Vagina (tissue), 2 donors: Measurements from ENCODE around the gene SCD5. TPM values are rescaled to one million over a fixed set of nuclear protein-coding genes. Genes with fewer than 3 reads are reported as not detected.

Source experiments
- DNase-seq, 2 donors: peaks; one replicate each; pipeline ENCODE4 v3.0.0-alpha.2; 2017; ENCODE audit errors: extremely low spot score in 2 of 2
- H3K27ac ChIP-seq: fragments of 200-600 bp; sonication (generic); one replicate; pipeline ENCODE4 v1.5.1; 2019
- H3K27me3 ChIP-seq: fragments of 200-600 bp; sonication (generic); one replicate; pipeline ENCODE4 v1.5.1; 2019
- H3K36me3 ChIP-seq, 2 donors: fragments of 200-600 bp; sonication (generic); one replicate each; pipeline ENCODE4 v1.5.1; 2017 to 2019
- H3K4me1 ChIP-seq: fragments of 200-600 bp; sonication (generic); one replicate; pipeline ENCODE4 v1.5.1; 2019
- H3K4me3 ChIP-seq, 2 donors: fragments of 200-600 bp; sonication (generic); 1 replicate in 1 of 2; 2 replicates in 1 of 2; pipeline ENCODE4 v1.5.1; 2016 to 2019
- H3K9me3 ChIP-seq: fragments of 200-600 bp; sonication (generic); one replicate; pipeline ENCODE4 v1.5.1; 2019
- POLR2A ChIP-seq, 2 donors: fragments of 450-650 bp; IDR thresholded peaks; one replicate each; pipeline ENCODE4 v1.6.1; 2017; ENCODE audit warnings: antibody characterized with exemption in 2 of 2, mild to moderate bottlenecking in 2 of 2, moderate library complexity in 2 of 2
- POLR2AphosphoS5 ChIP-seq, 2 donors: sonication (generic); formaldehyde crosslinking; IDR thresholded peaks; one replicate each; pipeline ENCODE4 v1.9.0; 2017; ENCODE audit warnings: antibody characterized with exemption in 2 of 2, mild to moderate bottlenecking in 2 of 2, low read depth in 1 of 2; ENCODE audit not compliant: insufficient read depth in 1 of 2
- intact Hi-C: fragments of 100-400 bp; cut with DNase I; formaldehyde crosslinking; loops from one replicate; pipeline ENCODE4 v1.15.1; 2023
- total RNA-seq: library from RNA; depleted of rRNA; stranded (reverse); fragments of >200 nt; gene quantifications from one replicate; pipeline ENCODE4 v1.2.3, GENCODE V29; 2016
- TF ChIP-seq, protein P1 (sequence below), 3 experiments: fragments of 450-650 bp in 2 of 3; fragments of 200-600 bp in 1 of 3; sonication (generic) in 1 of 3; IDR thresholded peaks; one replicate each; pipeline ENCODE4 v1.5.1; 2017 to 2019; ENCODE audit warnings: antibody characterized with exemption in 3 of 3, mild to moderate bottlenecking in 2 of 3, moderate library complexity in 2 of 3

The SCD5 gene
- total RNA-seq, 1 donor from 2014 or later, result 16.9 TPM

DNA sequence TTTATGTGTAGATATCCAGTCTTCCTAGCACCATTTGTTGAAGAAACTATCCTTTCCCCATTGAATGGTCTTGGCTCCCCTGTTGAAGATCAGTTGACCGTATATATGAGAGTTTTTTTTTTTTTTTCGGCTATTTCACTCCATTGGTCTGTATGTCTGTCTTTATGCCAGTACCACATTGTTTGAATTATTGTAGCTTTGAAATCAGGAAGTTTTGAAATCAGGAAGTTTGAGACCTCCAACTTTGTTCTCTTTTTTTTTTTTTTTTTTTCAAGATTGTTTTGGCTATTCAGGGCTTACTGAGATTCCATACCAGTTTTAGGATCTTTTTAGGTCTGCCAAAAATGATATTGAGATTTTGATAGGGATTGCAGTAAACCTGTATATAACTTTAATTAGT is 4.3 kb upstream of the SCD5 start:
- TF ChIP-seq POLR2A (IDR thresholded peaks at IDR 0.05), result no peak
- no peak for TF ChIP-seq POLR2AphosphoS5 (IDR thresholded peaks at IDR 0.05; ENCODE audit: insufficient read depth in 1 of 2, low read depth in 1 of 2)
- TF ChIP-seq, protein P1, sequence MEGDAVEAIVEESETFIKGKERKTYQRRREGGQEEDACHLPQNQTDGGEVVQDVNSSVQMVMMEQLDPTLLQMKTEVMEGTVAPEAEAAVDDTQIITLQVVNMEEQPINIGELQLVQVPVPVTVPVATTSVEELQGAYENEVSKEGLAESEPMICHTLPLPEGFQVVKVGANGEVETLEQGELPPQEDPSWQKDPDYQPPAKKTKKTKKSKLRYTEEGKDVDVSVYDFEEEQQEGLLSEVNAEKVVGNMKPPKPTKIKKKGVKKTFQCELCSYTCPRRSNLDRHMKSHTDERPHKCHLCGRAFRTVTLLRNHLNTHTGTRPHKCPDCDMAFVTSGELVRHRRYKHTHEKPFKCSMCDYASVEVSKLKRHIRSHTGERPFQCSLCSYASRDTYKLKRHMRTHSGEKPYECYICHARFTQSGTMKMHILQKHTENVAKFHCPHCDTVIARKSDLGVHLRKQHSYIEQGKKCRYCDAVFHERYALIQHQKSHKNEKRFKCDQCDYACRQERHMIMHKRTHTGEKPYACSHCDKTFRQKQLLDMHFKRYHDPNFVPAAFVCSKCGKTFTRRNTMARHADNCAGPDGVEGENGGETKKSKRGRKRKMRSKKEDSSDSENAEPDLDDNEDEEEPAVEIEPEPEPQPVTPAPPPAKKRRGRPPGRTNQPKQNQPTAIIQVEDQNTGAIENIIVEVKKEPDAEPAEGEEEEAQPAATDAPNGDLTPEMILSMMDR (IDR thresholded peaks at IDR 0.05), result no peak
- H3K27me3 ChIP-seq, result no peaks in the 10 kb centered on the region
- intact Hi-C loops, result no loop called here
- no peak overlapping the region for H3K27ac ChIP-seq
- H3K9me3 ChIP-seq, result no peaks in the 10 kb centered on the region
- DNase-seq, result no peak
- no peak overlapping the region for H3K4me3 ChIP-seq
- H3K4me1 ChIP-seq, result peaks cover 9% of the 10 kb centered on the region
- no peaks in the 10 kb centered on the region for H3K36me3 ChIP-seq

DNA sequence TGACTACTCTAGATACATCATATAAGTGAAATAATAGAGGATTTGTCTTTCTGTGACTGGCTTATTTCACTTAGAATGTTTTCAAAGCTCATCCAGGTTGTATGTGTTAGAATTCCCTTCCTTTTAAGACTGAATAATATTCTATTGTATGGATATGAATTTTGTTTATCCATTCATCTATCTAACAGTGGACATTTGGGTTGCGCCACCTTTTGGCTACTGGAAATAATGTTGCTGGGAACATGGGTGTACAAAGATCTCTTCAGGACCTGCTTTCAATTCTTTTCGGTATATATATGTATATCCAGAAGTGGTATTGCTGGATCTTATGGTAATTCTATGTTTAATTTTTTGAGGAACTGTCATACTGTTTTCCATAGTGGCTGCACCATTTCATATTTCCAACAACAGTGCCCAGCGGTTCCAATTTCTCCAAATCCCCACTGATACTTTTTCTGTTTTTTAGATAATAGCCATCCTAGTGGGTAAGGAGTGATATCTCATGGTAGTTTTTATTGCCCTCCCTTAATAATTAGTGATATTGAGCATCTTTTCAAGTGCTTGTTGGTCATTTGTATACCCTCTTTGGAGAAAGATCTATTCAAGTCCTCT is 3.4 kb upstream of the SCD5 start:
- TF ChIP-seq POLR2A (IDR thresholded peaks at IDR 0.05) (no peak), POLR2AphosphoS5 (IDR thresholded peaks at IDR 0.05; ENCODE audit: insufficient read depth in 1 of 2, low read depth in 1 of 2) (no peak)
- TF ChIP-seq, protein P1 (IDR thresholded peaks at IDR 0.05), result no peak
- H3K27ac ChIP-seq, result no peak overlapping the region
- peaks cover 16% of the 10 kb centered on the region for H3K4me1 ChIP-seq
- DNase-seq, result no peak
- H3K4me3 ChIP-seq, result no peak overlapping the region
- H3K36me3 ChIP-seq, result no peaks in the 10 kb centered on the region
- intact Hi-C loops, result no loop called here
- H3K27me3 ChIP-seq, result no peaks in the 10 kb centered on the region
- no peaks in the 10 kb centered on the region for H3K9me3 ChIP-seq

DNA sequence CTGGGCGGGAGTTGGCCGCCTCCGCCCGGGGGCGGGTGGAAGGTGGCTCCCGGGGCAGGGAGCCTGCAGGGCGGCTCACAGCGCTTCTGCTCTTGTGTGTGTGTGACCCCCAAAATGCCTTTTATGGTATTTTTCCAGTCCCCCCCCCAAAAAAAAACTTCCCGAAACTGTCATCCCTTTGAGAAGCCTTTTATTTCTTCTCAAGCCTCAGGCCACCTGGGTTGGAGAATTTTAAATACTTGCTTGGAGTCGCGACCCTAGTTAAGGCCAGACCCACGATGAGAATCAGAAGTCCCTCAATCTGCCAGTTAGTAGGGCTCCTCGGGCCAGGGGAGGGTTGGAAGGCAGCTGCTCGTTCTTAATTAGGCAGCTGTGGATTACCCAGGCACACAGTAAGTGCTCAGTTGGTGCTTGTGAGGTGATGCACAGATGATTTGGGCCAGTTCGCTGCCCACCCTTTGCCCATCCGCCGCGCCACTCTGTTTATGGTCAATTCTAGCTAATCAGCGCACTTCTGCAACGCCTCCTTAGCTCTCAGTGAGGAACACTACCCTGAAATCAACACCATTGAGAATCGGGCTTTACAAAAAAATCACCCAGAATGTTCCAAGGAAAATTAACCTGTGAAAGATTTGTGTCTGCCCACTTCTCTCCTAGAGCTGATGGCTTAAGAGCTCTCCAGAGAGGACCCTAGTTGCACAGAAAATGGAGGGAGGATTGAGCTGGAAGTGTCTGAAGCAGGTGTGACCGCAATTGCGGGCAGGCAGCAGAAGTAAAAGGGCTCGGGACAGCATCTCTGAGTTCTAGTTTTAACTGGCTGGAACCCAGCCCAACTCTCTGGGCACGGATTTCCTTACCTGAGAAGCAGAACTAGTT is 648 bp upstream of the SCD5 start:
- Histone ChIP-seq H3K36me3 (no peaks in the 10 kb centered on the region), H3K27ac (peak overlapping the region; percentile 31), H3K27me3 (no peaks in the 10 kb centered on the region), H3K4me3 (peak overlapping the region; percentile 60 to 79), H3K9me3 (no peaks in the 10 kb centered on the region), H3K4me1 (peaks cover 20% of the 10 kb centered on the region)
- TF ChIP-seq, protein P1 (IDR thresholded peaks at IDR 0.05), result no peak
- TF ChIP-seq POLR2A (IDR thresholded peaks at IDR 0.05) (no peak), POLR2AphosphoS5 (IDR thresholded peaks at IDR 0.05; ENCODE audit: insufficient read depth in 1 of 2, low read depth in 1 of 2) (no peak)
- DNase-seq, result peak in 1 of 2 donors; percentile 86
- intact Hi-C loops, result no loop called here

DNA sequence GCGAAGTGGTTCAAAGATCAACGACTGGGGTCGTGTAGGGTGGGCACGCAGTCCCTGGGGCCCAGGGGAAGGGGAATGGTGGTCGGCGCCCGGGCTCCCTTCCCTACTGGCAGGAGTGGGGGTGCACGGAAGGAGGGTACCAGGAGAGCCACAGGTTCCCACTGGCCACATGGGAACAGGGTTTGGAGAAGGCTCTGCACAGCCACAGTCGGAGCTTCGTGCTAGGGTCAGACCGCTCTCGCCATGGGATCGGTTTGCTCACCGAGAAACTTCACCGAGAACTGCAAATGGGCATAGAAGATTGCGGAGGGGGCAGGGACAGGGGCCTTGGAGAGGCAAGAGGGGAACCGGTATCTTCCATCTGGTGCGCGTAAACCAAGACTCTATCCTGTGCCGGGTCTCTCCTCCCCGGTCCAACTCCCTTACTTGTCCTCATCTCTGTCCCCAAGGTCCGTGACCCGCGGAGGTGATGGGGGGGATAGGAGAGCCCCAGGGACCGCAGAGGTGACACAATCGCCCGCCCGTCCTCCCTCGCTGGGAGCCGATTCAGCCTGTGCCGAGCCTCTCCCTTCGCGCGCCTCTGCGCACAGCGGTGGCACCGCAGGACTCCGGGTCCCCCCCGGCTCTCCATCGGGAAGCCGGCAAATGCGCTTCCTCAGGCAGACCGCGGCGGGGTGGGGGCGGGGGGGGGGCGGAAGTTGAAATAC is 1.0 kb downstream of the SCD5 start:
- H3K27ac ChIP-seq, result peak overlapping the region; percentile 39
- H3K4me3 ChIP-seq, result peak overlapping the region; percentile 60 to 79
- intact Hi-C loops, result no loop called here
- H3K27me3 ChIP-seq, result no peaks in the 10 kb centered on the region
- H3K9me3 ChIP-seq, result no peaks in the 10 kb centered on the region
- H3K4me1 ChIP-seq, result peaks cover 20% of the 10 kb centered on the region
- peak in 1 of 2 donors; percentile 85 for DNase-seq
- no peaks in the 10 kb centered on the region for H3K36me3 ChIP-seq
- TF ChIP-seq POLR2A (IDR thresholded peaks at IDR 0.05) (no peak), POLR2AphosphoS5 (IDR thresholded peaks at IDR 0.05; ENCODE audit: insufficient read depth in 1 of 2, low read depth in 1 of 2) (no peak)
- TF ChIP-seq, protein P1 (IDR thresholded peaks at IDR 0.05), result no peak
